GM21737 (cell line): ENCODE measurements around the gene SORBS1.

Source experiments
- ATAC-seq: cut with Tn5 transposase; IDR thresholded peaks from one replicate; pipeline ENCODE4 v1.9.1; 2021; ENCODE audit warnings: mild to moderate bottlenecking, moderate library complexity; ENCODE audit not compliant: unreplicated experiment

Gene SORBS1

DNA sequence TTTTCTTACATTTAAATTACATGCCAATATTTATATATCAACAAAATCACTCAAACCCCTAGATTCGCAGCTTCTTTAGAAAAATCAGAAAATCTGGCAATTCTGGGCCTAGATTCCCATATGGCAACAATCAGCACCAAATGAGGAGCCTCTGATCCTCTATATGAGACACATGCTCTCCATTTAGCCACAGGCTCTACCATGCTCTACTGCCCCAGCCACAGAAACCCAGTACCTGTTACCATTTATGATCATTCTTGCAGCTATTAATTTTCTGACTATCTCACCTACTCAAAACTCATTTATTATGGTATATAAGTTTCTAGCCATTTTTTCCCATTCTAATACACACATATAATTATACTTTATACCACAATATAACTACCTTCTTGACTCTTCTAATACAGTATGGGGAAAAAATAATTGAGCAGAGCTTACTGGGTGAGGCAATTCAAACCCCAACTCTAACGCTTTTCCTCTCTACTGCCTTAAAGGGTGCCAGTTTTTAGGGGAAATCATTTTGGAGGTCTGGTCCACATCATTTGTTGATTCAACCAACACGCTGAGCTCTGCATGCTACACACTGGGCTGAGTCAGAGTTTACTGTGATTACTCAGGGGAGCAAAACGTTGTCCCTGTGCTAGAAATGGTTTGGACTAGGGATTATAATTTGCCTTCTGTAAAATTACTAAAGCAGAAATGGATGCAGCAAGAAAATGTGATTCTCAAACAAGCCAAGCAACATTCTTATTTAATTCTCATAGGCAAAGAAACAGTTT is 281.9 kb downstream of the SORBS1 start:
- ATAC-seq: no peak

DNA sequence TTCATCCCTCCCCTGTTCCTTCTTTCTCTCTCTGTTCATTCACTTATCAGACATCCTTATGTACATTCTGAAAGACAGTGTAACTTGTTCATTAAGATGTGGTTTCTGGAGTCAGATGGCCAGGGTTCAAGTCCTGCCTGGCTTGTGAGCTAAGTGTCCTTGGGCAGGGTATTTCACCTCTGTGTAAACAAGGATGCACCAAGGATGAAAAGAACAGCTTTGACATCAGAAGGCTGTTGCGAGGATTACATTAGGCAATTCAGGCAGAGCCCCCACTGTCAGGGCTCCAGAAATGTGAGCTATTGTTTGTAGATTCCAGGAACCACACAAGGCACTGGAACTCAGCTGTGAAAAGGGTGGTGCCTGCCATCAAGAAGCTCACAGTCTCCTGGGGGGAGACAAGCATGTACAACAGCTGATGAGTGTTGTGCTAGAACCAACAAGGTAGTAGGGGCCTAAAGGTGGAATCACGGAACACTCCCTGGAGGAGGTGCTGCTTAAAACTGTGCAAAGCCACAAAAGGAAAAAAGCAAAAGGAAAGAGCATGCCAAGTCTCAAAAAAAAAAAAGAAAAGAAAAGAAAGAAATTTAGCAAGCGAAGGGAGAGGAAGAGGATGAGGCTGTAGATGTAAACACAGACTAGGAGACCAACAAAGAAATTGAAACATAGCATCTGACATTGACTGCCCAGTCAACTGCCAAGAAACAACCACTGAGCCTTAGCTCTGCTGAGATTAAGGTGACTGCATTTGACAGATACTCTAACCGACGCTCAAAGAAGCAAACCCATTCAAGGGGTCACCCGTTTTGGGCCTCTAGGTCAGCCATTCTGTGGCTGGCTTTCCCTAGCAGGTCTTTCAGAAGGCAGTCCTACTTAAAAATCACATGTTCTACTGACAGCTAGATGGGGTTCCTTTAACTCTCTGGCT is 282.8 kb downstream of the SORBS1 start:
- no peak for ATAC-seq

DNA sequence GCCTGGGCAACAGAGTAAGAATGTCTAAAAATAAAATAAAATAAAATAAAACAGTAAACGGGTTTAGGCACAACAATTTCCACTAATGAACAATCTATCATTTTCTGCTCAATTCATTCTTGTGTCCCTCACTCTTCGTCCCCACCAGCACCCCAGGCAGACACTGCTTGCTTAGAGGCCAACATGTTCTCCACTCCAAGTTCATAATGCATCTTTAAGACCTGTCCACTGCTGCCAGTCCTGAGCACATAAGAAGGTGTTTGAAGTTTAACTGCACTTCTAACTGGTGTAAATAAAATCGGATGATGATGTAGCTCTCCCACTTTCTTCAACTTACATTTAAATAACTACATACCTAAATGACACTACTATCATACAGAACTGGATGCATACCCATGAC is 283.6 kb downstream of the SORBS1 start:
- ATAC-seq: no peak

DNA sequence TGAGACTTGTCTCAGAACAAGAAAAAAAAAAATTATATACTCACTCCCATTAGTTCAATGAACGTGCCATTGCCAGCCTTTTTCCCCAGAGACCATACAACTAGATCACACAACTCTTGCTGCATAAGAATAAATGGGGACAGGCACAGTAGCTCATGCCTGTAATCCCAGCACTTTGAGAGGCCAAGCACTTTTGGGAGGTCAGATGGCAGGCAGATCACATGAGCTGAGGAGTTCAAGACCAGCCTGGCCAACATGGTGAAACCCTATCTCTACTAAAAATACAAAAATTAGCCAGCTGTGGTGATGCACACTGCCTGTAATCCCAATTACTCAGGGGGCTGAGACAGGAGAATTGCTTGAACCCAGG is 284.0 kb downstream of the SORBS1 start:
- no peak for ATAC-seq

DNA sequence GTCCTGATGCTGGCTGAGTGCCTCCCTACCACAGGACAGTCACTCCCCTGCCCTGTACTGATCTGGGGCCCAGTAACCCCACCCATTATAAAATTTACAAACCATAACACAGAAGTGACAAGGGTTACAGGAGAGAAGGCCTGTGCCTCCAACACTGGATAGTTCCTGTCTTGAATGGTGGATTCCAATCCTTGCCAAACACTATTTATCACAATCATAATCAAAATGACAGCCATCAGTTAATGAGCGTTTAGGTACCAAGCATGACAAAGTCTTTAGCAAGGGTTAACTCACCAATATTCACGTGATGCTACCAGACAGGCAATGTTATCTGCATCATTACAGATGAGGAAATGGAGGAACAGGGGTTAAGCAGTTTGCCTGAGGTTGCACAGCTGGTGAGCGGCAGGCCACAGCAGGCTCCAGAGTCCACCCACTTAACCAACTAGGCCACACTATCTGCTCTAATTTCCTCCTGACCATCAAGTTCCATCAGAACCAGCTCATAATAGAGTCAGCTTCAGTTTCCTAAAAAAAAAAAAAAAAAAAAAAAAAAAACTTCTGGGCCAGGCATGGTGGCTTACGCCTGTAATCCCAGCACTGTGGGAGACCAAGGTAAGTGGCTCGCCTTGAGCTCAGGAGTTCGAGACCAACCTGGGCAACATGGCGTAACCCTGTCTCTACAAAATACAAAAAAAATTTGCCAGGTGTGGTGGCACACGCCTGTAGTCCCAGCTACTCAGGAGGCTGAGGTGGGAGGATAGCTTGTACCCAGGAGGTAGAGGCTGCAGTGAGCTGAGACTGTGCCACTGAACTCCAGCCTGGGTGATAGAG is 284.6 kb downstream of the SORBS1 start:
- ATAC-seq: no peak

DNA sequence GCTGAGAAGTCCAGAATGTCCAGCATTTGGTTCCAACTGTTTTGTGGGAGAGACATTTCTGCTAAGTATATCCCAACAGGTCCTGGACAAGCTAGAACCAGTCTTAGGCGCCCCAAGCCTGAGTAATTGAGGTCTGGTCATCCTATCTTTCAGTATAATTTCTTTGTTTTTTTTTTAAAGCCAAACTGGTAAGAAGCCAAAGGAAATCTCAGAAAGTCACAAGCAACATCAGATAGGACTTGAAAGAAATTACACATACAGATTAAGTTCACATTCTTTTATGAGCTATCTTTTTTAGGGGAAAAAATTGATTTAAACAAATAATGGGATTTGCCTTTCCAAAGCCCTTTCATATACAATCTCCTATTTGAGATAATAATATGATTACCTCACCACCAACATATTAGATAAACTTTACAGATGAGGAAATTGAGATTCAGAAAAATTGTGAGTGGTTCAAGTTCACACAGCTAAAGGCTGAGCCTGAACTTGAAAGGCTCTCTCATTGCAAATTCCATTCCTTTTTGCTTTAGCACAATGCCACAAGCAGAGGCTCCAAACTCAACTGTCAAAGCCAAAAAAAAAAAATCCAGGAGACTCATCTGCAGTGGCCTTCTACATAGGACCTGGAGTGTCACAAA is 285.3 kb downstream of the SORBS1 start:
- no peak for ATAC-seq

DNA sequence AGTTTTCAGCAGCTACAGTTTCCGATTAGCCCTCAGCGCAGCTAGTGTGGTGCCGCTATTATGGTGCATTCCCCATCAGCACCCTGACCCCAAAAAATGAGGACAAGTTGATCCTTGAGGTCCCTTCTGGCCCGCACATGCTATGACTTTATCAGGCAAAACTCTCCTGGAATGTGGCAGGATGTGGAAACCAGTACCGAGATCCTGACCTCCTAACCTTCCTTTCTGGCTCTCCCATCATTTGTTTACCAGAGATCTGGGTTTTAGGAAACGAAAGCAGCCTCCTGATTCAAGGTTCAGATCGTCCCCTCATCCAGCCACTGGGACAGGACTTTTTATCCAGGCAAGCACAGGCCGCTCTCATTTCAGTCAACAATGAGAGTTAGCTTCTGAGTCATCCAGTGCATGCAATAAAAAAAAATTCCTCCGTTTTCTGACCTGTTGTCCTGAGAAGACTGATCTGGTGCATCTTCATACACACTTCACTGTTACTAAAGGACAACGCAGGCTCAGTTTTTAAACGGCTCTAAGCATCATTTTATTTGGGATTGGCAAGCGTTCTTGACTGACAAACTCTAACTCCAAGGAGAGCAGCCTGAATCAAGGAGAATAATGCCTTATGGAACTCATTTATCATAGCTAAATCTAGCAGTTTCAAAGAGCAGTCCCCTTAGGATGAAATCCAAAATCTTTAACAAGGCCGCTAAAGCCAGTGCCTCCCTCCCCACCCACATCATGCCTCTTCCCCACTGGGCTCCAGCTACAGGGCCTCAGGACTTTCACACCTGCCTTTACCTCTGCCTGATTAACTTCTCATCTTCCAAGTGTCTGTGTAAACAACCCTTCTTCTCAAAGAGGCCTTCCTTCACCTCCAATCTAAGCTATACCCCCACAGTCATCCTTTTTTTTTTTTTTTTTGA is 287.5 kb downstream of the SORBS1 start:
- ATAC-seq: no peak

DNA sequence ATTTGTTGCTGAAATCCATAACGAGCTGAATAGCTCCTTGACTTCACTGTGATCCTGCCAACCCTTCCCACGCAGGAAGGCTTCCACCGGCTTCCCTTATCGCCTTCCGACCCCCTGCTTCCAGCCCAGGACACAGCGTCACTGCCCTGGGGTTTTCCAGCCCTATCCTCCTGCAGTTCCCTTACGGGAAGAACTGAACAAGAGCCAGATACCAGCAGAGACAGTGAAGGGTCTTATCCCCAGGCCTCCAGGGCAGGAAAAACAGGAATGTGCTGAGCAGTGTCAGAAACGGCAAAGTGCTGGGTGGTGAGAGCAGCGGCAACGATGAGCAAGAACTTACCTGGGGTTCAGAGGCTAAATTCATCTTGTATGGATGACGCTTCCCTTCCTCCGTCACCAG is 292.7 kb downstream of the SORBS1 start:
- no peak for ATAC-seq

DNA sequence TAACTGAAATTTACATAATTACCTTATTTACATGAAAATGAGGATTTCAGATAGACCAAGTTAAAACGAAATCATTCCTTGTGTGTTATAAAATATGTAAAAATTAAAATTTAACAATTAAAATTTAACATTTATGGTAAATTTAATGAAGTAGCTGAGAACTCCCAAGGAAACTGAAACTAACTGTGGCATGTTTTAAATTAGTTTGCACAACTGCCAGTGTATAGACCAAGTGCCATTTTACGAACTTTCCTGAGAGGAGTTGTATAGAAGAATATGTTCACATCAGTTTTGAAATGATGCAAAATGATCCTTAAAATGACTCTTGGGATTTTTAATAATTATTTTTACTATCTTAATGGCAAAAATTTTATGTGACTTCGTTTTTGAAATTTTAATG is 293.9 kb downstream of the SORBS1 start:
- no peak for ATAC-seq

DNA sequence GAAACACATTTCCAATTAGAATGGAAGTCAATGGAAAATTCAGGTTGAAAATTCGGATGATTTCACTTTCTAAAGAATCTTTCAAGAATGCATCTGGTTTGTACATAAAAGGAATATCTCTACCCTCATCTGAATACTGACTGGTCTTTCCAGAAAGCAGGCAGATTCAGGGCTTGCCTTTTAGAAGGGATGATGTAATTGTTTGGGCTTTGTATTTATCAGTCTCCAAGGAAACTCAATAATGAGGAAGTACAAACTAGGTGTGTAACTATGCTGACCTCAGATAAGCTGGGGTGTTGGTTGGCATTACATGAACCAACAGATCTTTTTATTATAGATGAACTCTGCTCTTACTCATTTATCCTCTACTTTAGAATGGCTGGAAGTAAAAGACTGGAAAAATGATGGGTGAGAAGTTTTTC is 294.5 kb downstream of the SORBS1 start:
- ATAC-seq: peak; percentile 85

DNA sequence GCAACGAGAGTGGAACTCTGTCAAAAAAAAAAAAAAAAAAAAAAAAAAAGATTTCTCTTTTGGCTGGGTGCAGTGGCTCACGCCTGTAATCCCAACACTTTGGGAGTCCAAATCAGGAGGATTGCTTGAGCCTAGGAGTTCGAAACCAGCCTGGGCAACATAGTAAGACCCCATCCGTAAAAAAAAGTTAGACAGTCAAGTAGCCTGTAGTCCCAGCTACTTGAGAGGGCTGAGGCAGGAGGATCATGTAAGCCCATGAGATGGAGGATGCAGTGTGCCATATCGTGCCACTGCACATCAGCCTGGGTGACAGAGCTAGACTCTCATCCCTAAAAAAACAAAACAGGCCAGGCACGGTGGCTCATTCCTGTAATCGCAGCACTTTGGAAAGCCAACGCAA is 295.6 kb downstream of the SORBS1 start:
- no peak for ATAC-seq

DNA sequence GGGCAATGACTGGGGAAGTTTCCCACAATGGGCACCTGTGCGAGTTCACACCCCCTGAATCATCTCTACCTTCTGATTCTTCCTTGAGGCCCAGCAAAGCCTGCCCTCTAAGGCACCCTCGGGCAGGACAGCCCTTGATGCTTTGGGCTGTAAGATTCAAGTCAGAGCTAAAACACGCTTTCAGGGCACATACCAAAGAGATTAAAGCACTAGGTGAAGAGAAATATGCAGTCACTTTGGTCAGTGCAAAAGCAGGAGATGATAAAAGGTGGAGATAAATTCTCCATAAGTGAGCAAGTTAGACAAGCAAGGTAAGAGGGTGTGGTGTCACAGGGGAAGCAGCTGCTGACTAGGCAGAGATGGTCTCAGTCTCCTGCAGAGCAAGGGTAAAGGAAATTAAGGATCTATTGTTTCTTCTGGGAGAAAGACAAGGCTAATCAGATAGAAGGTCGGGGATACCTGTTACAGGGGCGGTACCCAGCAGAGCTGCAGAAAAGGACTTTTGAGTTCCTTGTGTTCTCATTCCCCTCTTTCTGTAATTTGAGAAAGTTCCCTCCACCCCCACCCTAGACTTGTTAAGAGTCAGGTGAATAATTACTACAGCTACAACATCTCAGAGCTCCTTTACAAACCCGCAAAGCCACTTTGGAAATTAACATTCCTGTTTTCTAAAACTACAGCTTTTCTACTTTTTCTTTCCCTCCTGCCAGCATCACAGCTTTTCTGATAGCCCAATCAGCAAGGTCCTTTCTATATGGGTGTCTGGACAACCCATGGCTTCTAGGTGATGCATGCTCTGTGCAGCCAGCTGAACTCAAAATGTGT is 296.7 kb downstream of the SORBS1 start:
- ATAC-seq: no peak

DNA sequence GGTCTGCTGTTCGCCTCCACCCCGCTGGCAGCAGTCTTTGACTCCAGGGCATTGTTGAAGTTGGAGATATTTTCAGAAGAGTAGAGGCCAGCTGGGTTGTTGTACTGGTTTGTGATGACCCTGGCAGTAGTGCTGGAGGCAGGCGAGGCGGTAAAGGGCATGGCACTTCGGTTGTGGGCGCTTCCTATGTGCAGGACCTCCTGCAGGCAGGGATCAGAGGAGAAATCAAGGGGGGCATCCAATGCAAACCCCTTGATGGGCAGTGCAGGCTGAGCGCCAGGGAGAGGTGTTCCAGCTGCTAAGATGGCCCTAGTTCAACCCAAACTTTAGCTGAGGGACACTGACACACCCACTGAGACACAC is 297.3 kb downstream of the SORBS1 start:
- no peak for ATAC-seq

DNA sequence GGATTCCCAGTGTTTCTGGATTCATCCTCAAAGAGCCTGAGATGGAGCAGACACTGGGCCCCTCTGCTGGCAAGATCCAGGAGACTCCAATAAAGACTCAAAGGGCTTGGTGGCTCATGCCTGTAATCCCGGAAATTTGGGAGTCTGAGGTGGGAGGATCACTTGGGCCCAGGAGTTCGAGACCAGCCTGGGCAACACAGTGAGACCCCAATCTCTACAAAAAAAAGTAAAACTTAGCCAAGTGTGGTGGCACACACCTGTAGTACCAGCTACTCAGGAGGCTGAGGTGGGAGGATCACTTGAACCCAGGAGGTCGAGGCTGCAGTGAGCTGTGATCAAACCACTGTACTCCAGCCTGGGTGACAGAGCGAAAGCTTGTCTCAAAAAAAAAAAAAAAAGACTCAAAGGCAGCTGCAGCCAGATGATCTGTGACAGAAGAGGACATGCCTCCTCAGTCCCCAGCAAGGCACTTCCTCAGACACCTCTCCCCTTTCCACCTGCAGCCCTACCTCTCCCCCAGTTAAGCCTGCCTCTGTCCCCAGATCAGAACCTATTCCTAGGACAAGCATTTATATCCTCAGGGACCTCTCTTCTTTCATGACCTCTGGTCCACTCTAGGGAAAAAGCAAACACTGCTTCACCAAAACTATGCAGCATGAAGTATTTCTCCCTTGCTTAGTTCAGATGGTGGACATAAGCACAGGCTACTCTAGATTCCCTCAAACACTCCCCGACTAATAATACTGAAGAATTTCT is 298.2 kb downstream of the SORBS1 start:
- ATAC-seq: no peak

DNA sequence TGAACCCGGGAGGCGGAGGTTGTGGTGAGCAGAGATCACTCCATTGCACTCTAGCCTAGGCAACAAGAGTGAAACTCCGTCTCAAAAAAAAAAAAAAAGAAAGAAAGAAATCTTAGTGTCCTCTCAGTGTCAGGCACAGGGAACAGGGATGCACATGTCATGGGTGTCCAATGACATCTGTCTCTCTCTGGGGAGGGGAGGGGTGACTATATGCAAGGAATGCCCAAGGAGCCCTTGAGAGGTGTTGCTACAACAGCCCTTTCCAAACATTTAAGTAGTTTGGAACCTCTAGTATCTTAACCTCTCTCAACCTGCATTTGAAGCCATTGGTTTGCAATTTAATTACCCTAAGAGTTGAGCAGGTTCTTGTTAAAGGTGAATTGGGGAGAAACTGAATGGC is 299.2 kb downstream of the SORBS1 start:
- no peak for ATAC-seq
